GM18870 (cell line): ENCODE data around the gene RPUSD3.

Source experiments
- ATAC-seq: cut with Tn5 transposase; IDR thresholded peaks from one replicate; pipeline ENCODE4 v1.9.1; 2021; ENCODE audit warnings: moderate library complexity; ENCODE audit not compliant: unreplicated experiment

Gene RPUSD3

DNA sequence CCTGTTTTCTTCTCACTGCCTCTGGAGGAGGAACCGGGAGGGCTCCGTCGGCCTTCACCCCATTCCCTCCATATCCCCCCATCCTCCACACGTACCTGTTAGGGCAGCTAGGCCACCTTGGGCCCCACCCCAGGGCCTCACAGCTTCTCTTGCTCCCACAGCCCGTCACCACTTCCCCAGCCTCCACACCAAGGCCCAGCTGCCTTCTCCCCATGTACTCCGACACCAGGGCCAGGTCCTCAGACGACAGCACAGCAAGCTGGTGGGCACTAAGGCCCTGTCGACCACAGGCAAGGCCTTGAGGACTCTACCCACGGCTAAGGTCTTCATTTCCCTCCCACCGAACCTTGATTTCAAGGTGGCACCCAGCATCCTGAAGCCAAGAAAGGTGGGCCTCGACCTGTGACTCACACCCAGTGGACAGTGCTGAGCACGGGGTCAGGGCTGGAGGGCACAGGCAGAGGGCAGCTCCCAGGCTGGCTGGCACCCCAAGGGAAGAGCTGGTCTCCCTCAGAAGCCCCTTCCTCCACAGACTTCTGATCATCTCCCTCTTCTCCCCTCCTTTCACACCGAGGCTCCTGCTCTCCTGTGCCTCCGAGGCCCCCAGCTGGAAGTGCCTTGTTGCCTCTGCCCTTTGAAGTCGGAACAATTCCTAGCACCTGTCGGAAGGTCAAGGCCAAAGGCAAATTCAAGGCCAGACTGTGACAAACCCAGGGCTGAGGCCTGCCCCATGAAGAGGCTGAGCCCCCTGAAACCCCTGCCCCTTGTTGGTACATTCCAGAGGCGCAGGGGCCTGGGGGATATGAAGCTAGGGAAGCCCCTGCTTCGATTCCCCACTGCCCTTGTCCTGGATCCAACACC lies 9.1 kb downstream of the RPUSD3 start:
- no peak for ATAC-seq

- no peak for ATAC-seq
Measured at GRCh38 chr3:9833078-9833477, 10.7 kb downstream of the RPUSD3 start.

DNA sequence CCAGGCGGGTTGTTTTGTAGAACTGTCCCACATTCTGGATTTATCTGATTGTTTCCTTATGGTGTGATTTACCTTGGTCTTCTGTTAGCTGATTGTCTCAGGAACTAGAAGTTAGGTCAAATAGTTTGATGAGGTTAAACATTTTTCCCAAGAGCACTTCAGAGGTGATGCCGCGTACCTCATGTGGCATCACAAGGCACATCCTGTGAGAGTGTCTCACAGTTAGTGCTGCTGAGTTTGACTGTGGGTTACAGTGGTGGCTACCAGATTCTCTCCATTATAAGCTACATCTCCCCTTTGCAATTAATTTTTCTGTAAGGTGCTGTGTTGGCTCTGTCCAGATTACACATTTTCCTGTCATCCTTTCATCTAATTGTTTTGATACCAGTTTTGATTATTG lies 12.6 kb downstream of the RPUSD3 start:
- no peak for ATAC-seq

DNA sequence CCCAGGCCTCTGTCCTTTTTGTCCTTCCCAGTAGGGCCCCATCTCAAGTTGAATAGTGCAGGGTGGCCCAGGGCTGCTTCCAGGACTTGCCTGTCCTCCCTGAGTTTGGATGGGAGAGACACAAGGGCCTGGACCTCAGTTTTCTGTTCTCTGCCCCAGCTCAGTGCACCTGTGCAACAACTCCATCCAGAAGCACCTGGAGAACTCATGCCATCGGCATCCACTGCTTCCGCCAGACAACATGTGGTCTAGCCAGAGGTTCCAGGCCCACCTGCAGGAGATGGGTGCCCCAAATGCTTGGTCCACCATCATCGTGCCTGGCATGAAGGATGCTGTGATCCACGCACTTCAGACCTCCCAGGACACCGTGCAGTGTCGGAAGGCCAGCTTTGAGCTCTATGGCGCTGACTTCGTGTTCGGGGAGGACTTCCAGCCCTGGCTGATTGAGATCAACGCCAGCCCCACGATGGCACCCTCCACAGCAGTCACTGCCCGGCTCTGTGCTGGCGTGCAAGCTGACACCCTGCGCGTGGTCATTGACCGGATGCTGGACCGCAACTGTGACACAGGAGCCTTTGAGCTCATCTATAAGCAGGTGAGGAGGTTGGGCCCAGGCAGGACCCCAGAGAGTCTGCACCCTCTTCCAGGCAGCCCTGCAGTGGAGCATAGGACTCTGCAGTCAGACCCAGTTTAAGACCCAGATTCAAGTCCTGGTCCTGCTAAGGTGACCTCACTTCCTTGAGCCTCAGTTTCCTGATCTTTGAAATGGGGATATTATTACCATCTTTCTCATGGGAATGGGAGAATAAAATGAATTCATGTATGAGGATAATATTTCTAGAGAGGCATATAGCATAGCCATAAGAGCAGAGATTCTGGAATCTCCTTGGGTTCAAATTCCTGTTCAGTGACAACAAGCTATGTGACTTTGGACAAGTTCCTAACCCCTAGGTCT lies 14.7 kb downstream of the RPUSD3 start:
- ATAC-seq, result no peak

DNA sequence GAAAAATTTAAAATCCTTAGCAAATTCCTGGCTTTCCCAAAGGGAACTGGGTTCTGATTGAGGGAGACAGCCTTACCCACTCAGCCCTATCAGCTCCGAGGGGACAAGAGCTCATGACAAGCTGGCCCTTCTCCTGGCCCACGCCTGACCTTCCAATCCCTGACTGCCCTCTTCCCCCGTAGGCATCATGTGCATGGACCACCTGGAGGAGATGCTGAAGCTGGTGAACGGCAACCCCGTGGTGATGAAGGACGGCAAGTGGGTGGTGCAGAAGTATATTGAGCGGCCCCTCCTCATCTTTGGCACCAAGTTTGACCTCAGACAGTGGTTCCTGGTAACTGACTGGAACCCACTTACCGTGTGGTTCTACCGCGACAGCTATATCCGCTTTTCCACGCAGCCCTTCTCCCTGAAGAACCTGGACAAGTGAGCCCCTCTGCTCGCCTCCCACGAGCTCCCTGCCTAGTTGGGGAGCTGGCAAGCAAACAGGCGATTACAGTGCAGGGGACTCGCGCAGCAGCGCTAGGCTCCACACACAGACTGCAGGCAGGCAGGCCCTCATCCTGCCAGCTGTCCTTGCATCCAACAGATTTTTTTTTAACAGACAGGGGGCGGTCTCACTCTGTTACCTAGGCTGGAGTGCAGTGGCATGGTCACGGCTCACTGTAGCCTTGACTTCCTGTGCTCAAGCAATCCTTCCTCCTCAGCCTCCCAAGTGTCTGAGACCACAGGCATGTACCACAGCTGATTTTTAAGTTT lies 16.8 kb downstream of the RPUSD3 start:
- no peak for ATAC-seq

GRCh38 chr3:9825451-9826040 lies 18.3 kb downstream of the RPUSD3 start:
- ATAC-seq, result no peak

DNA sequence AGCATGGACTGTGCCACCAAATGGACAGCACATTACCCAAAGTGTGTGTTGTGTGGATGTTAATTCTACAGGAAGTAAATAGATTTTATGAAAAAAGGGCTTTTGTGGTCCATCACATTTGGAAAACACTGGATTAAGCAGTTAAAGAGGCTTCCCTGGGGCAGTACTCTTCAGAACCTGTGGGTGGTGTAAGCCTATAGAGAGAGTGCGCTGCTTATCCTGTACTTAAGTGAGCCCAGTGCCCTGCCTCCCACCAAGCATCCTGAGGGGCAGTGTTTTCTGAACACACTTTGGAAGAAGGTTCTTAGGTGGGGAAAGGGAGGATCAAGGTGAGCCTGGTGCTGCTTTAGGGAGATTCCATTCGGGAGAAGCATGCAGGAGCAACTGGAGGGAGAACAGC lies 22.9 kb downstream of the RPUSD3 start:
- ATAC-seq, result no peak

DNA sequence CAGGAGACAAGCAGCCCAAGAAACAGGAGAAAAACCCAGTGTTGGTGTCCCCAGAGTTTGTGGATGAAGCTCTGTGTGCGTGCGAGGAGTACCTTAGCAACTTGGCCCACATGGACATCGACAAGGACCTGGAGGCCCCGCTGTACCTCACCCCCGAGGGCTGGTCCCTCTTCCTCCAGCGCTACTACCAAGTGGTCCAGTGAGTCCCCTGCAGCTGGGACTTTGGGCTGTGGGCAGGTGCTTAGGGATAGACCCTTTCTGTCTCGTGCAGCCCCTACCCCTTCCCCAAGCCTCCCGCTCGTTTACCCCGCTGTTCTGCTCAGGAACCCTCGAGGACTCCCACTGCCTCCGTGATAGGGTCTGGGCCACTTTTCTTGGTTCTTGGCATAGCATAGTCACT lies 23.3 kb downstream of the RPUSD3 start:
- ATAC-seq, result no peak

DNA sequence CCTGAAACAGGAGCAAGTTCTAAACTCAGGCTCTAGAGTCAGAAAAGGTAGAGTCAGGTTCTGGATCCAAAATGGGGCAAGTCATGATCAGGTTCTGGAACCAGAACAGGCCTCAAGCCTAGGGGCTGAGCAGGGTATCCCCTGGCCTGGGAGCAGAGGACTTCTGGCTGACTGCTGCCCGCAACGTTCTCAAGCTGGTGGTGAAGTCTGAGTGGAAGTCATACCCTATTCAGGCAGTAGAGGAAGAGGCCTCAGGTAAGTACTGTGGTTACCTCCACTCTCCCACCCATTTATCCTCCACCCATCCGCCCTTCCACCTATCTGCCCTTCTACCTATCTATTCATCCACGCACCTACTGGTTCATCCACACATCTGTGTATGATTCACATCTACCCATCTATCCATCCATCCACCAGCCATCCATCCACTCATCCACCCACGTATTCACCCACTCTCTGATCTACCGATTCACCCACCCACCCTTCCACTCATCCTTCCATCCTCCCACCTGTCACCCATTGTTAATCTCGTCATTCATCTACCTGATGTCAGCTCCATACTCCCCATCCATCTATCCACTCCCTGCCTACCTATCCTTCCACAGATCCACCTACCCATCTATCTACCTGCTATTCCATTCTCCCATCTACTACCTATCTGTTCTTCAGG lies 25.0 kb downstream of the RPUSD3 start:
- ATAC-seq, result no peak

- no peak for ATAC-seq
Measured at GRCh38 chr3:9817436-9817835, 26.4 kb downstream of the RPUSD3 start.

DNA sequence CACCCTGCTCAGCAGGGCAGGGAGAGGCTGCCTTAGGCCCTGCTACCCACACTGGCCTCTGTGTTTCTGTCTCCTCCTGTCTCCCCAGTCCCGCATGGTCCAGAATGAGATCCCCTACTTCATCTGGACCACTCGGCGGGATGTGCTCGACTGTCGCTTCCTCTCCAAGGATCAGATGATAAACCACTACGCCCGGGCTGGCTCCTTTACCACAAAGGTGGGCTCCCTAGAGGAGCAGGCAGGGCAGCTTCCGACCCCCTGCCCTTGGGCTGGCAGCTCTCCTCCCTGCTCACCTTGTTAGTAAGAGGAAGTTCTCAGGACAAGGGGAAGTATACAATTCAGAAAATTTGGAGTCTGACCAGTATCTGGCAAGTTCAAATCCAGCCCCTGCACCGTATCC lies 27.8 kb downstream of the RPUSD3 start:
- ATAC-seq, result no peak

DNA sequence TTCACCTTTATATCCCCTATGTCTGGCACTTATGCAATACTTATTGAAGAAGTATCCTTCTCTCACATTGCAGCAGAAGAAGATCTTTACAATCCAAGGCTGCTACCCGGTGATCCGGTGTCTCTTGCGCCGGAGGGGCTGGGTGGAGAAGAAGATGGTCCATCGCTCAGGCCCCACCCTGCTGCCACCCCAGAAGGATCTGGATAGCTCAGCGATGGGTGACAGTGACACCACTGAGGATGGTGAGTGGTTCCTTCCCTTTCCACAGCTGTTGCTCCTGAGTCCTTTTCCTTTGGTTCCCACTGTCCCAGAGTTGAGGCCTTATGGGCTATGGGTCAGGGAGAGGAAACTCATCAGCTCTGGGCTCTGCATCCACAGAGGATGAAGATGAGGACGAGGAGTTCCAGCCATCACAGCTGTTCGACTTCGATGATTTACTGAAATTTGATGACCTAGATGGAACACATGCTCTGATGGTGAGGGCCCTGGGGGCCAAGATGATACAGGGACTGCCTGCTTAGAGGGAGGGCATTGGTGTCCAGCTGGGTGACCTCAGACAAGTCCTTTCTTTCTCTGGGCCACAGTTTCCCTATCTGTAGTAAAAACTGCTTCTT lies 30.8 kb downstream of the RPUSD3 start:
- ATAC-seq, result no peak

DNA sequence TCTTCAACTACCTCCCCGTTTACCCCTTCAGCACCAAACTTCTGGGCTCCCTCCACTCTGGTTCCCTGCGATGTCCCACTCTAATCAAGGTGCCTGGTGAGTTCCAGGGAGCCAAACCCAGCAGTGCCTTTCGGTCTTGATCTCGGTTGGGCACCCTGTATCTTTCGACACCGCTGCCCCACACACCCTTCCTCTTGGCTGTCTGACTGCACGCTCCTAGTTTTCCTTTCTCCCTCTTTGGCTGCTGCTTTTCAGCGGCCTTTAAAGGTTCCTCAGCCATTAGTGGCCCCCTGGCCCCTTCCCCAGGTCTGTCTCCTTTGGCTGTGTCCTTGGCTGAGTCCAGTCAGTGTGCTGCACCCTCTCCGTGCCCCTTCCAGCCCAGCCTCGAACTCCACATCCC lies 33.0 kb downstream of the RPUSD3 start:
- ATAC-seq, result no peak

DNA sequence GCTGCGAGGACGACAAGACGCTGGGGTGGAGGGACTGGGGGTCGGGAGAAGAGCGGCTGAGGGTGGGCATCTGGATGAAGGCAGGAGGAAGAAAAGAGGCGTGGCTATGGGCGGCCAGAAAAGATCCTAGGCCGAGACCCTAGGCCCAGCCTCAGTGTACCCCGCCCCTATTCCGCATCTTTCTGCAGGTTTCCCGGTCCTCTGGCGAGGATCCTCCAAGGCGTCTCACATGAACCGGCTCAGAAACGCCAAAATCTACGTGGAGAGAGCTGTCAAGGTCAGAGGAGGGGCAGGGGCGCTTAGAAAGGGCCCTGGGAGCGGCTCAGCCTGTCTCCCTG lies 33.4 kb downstream of the RPUSD3 start:
- ATAC-seq, result no peak

DNA sequence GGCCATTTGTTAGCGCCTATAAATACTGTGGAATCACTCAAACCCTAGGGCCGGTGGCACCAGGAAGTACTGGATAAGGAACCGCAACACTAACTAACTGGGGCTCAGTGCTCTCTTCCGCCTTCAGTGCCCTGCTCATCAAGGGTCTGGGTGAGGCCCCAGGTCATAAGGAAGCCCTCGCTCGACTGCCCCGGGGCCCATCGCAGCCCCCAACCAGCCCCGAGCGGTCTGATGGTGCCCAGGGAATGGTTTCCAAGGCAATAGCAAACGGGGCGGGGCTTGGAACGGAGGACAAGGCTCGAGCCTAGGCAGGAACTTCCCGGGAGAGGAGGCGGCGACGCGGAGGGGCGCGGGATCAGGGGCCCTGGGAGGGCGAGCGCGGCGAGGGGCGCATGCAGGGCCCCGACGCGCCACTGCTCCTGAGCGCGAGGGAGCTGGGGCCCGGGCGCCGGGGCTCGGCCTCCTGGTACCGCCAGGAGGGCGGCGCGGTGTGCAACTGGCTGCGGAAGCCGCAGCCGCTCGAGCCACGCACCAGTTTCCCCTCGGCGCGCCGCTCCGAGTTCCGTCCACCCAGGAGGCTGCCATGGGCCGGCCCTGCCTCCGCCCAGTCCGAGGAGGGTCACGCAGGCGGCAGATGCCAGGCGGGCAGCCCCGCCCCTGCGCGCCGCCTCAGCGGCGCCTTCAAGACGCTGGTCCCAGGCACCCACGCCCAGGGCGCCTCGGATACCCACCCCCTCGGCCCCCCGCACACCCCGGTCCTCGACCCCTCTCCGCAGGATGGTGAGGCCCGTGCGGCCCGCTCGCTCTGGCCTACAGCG lies 34.0 kb downstream of the RPUSD3 start, which contains the start of gene TTLL3:
TTLL3 (plus strand) TSS at position 648 of the 818 bp plus-strand sequence. CDS start 400 bp downstream, outside the sequence.
- no peak for ATAC-seq

- ATAC-seq, result no peak
Measured at GRCh38 chr3:9809239-9809614, 34.6 kb downstream of the RPUSD3 start.

DNA sequence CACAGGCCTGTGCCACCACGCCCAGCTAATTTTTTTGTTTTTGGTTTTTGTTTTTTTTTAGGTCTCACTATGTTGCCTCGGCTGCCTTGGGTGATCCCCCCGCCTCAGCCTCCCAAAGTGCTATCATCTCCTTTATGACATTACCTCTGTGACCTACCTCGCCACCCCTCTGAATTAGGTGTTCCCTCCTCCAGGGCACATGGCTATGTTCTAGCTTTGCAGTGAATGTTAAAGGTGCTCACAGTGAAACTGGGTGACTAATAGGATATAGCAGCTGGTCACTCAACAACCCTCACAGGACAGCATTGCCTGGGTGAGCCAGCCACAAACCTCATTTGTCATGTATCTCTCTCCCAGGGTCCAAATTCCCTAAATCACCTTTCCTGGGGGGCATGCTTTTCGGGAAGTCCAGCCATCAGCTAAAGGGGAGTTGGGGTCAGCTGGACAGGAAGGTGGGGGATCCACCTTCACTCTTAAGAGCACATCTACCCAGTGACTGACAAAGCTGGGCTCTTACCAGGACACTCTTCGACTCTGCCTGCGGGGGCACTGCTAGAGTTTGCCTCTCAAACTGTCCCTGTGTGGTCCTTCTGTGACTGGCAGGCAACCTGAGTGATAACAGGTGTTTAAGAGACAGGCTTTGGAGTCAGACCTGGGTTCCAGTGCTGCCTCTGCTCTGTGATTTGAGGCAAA lies 35.3 kb downstream of the RPUSD3 start:
- ATAC-seq, result no peak

DNA sequence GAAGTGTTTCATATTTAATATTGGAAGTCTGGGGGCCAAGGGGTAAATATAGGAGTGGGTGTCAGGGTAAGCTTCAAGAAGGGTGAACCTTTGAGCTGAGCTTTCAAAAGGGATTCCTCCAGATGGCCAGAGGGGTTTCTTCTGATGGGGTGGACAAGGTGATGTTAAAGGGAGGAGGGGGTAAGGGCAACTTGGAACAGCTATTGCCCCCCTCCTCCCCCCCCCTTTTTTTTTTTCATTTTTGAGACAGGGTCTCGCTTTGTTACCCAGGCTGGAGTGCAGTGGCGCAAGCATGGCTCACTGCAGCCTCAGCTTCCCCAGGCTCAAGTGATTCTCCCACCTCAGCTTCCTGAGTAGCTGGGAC lies 35.8 kb downstream of the RPUSD3 start:
- ATAC-seq, result no peak
